ENCODE data around the gene TENM4.

- no peak for TF ChIP-seq POLR2AphosphoS5 (IDR thresholded peaks at IDR 0.05; ENCODE audit: low read depth, low read length)
- TF ChIP-seq REST (IDR thresholded peaks at IDR 0.05; ENCODE audit: insufficient read depth in 1 of 2, low read depth in 2 of 2, low read length in 2 of 2): no peak
- no peak for TF ChIP-seq TAF1 (IDR thresholded peaks at IDR 0.05; ENCODE audit: borderline replicate concordance, insufficient read depth, low read length)
- TF ChIP-seq FOXP2 (optimal IDR thresholded peaks at IDR 0.05; ENCODE audit: borderline replicate concordance, extremely low read depth, extremely low read length, insufficient read depth): no peak
These were observed 834.2 kb downstream of the TENM4 start for GRCh38 chr11:78606667-78607066.
